Measurements from ENCODE around the gene ACBD6. TPM values are rescaled to one million over a fixed set of nuclear protein-coding genes. Genes with fewer than 3 reads are reported as not detected.

Gene ACBD6
- total and polyA plus RNA-seq, 2 donors (not counting 1 experiment from before 2014, with no cell fraction given) = 52.9 to 80.9 TPM

DNA sequence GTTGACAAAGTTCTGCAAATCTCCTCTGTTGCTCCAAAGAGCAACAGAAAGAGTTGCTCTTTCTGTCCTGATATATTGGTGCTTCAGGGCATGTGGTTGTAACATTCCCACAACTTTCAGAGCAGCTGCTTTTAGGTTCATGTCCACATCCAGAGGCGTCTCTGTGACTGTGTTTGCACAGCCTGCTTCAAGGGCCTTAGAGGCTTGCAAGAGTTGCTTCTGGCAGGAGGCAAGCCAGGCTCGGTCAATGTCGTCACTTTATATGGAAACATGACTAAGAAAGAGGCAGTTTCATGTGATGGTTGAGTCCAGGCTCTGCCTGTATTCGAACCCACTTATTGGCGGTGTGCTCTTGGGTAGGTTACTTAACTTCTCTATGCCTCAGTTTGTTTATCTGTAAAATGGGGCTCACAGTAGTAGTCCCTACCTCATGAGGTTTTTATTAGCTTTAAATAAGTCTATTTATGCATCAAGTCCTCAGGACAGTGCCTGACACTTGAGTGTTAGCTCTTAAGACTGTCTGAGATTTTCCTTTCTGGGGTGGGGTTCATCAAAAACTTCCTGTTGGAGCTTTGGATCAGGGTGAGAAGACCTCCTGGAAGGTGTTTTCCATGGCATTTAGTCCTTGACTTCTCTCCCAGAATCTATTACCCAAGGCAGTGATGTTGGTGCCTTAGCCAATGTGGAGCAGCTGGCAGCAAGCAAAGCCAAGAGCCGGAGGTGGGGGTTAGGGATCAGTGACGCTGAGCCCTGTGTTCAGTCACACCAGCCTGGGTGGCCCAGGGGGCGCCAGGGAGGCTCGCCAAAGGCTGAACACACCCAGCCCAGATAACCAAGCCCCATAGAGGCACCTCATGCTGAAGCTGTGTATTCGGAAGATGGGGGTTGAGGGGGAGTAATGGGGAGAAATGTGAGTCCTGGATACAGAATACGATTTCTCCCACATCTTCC lies 253.4 kb downstream of the ACBD6 start:
- Histone ChIP-seq H3K79me2 (ENCODE audit: control insufficient read depth, insufficient read depth, low read length) (no peaks in the 10 kb centered on the region), H3K27ac (ENCODE audit: low read length in 2 of 2) (no peak overlapping the region), H3K4me2 (replicated peaks; ENCODE audit: low read depth, low read length, poor library complexity, severe bottlenecking) (no peak overlapping the region), H2AFZ (ENCODE audit: insufficient read depth, low read depth, low read length, poor library complexity, severe bottlenecking) (no peak overlapping the region), H3K4me1 (ENCODE audit: control insufficient read depth in 2 of 2, insufficient read depth in 2 of 2, low read length in 2 of 2) (no peaks in the 10 kb centered on the region), H3K36me3 (replicated peaks in 1 of 2; ENCODE audit: control extremely low read depth in 1 of 2, control insufficient read depth in 1 of 2, extremely low read depth in 1 of 2, insufficient read depth in 2 of 2, low read length in 1 of 2) (no peaks in the 10 kb centered on the region), H3K27me3 (replicated peaks in 1 of 4; ENCODE audit: control extremely low read depth in 1 of 4, control insufficient read depth in 3 of 4, insufficient read depth in 4 of 4, low read length in 3 of 4) (peaks cover 0 to 25% (median 0%) of the 10 kb centered on the region in 4 experiments), H3K4me3 (ENCODE audit: control extremely low read depth in 1 of 5, extremely low read depth in 1 of 5, insufficient read depth in 1 of 5, low read depth in 2 of 5, low read length in 4 of 5) (no peak overlapping the region), H3K9me3 (ENCODE audit: control extremely low read depth in 1 of 3, control insufficient read depth in 2 of 3, insufficient read depth in 1 of 3, low read length in 2 of 3) (no peaks in the 10 kb centered on the region), H4K20me1 (ENCODE audit: control insufficient read depth, insufficient read depth, low read length, poor library complexity, severe bottlenecking) (no peaks in the 10 kb centered on the region), H3K9ac (ENCODE audit: low read length) (no peak overlapping the region)
- 88% methylated on average over 6 of the region's 11 CpGs for WGBS (ENCODE audit: insufficient coverage)
- Mint-ChIP-seq H3K27me3 (peaks cover 44% of the 10 kb centered on the region), H3K4me3 (no peak overlapping the region), H3K4me1 (no peaks in the 10 kb centered on the region), H3K9me3 (ENCODE audit: insufficient read depth) (no peaks in the 10 kb centered on the region), H3K27ac (no peak overlapping the region)
- ChIA-PET POLR2A (interaction anchor here (0.8 kb wide), 1 partner anchor 115 kb away, joined by 3 read pairs; no protein-coding TSS in a partner anchor), CTCF (interaction anchor here (0.7 to 1.4 kb wide), 3 partner anchors 18 to 233 kb away, joined by 3 to 6 read pairs (median 3); no protein-coding TSS in a partner anchor)
- no peak for ATAC-seq (ENCODE audit: low read depth)
- TF ChIP-seq, protein P1, sequence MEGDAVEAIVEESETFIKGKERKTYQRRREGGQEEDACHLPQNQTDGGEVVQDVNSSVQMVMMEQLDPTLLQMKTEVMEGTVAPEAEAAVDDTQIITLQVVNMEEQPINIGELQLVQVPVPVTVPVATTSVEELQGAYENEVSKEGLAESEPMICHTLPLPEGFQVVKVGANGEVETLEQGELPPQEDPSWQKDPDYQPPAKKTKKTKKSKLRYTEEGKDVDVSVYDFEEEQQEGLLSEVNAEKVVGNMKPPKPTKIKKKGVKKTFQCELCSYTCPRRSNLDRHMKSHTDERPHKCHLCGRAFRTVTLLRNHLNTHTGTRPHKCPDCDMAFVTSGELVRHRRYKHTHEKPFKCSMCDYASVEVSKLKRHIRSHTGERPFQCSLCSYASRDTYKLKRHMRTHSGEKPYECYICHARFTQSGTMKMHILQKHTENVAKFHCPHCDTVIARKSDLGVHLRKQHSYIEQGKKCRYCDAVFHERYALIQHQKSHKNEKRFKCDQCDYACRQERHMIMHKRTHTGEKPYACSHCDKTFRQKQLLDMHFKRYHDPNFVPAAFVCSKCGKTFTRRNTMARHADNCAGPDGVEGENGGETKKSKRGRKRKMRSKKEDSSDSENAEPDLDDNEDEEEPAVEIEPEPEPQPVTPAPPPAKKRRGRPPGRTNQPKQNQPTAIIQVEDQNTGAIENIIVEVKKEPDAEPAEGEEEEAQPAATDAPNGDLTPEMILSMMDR (IDR thresholded peaks at IDR 0.05) = no peak
- TF ChIP-seq EZH2 (IDR thresholded peaks at IDR 0.05; ENCODE audit: borderline replicate concordance, insufficient read depth, low read depth, low read length, poor library complexity, severe bottlenecking) = no peak
- intact Hi-C loops (cut with micrococcal nuclease) = no loop called here
- DNase-seq = no peak

GRCh38 chr1:180248176-180248575 lies 254.2 kb downstream of the ACBD6 start:
- Histone ChIP-seq H3K27me3 (replicated peaks in 1 of 4; ENCODE audit: control extremely low read depth in 1 of 4, control insufficient read depth in 3 of 4, insufficient read depth in 4 of 4, low read length in 3 of 4) (peaks cover 0 to 28% (median 0%) of the 10 kb centered on the region in 4 experiments), H3K4me2 (replicated peaks; ENCODE audit: low read depth, low read length, poor library complexity, severe bottlenecking) (no peak overlapping the region), H2AFZ (ENCODE audit: insufficient read depth, low read depth, low read length, poor library complexity, severe bottlenecking) (no peak overlapping the region), H3K4me3 (ENCODE audit: control extremely low read depth in 1 of 5, extremely low read depth in 1 of 5, insufficient read depth in 1 of 5, low read depth in 2 of 5, low read length in 4 of 5) (no peak overlapping the region), H3K36me3 (replicated peaks in 1 of 2; ENCODE audit: control extremely low read depth in 1 of 2, control insufficient read depth in 1 of 2, extremely low read depth in 1 of 2, insufficient read depth in 2 of 2, low read length in 1 of 2) (no peaks in the 10 kb centered on the region), H3K27ac (ENCODE audit: low read length in 2 of 2) (no peak overlapping the region), H3K9me3 (ENCODE audit: control extremely low read depth in 1 of 3, control insufficient read depth in 2 of 3, insufficient read depth in 1 of 3, low read length in 2 of 3) (no peaks in the 10 kb centered on the region), H4K20me1 (ENCODE audit: control insufficient read depth, insufficient read depth, low read length, poor library complexity, severe bottlenecking) (no peaks in the 10 kb centered on the region), H3K9ac (ENCODE audit: low read length) (no peak overlapping the region), H3K4me1 (ENCODE audit: control insufficient read depth in 2 of 2, insufficient read depth in 2 of 2, low read length in 2 of 2) (no peaks in the 10 kb centered on the region), H3K79me2 (ENCODE audit: control insufficient read depth, insufficient read depth, low read length) (no peaks in the 10 kb centered on the region)
- ChIA-PET POLR2A (no interaction called here), CTCF (interaction anchor here (0.7 to 1.4 kb wide), 3 partner anchors 17 to 234 kb away, joined by 3 to 6 read pairs (median 3); no protein-coding TSS in a partner anchor)
- WGBS (ENCODE audit: insufficient coverage) = 91% methylated on average over 7 of the region's 7 CpGs
- no peaks in the 10 kb centered on the region for H3K4me1 Mint-ChIP-seq
- peaks cover 39% of the 10 kb centered on the region for H3K27me3 Mint-ChIP-seq
- H3K9me3 Mint-ChIP-seq (ENCODE audit: insufficient read depth) = no peaks in the 10 kb centered on the region
- no peak for ATAC-seq (ENCODE audit: low read depth)
- no peak overlapping the region for H3K4me3 Mint-ChIP-seq
- TF ChIP-seq, protein P1 (IDR thresholded peaks at IDR 0.05) = no peak
- TF ChIP-seq EZH2 (IDR thresholded peaks at IDR 0.05; ENCODE audit: borderline replicate concordance, insufficient read depth, low read depth, low read length, poor library complexity, severe bottlenecking) = no peak
- no peak overlapping the region for H3K27ac Mint-ChIP-seq
- no peak for DNase-seq
- intact Hi-C loops (cut with micrococcal nuclease) = no loop called here

All from B cell (primary cell).